HG03039 (cell line): ENCODE results near the gene SLC25A21.
"Not testable (repeated sequence)": the region's sequence is repeated elsewhere in the genome, so short reads cannot be mapped to it uniquely, and the experiment has no call there.

Experiments used
- ATAC-seq: cut with Tn5 transposase; IDR thresholded peaks from one replicate; pipeline ENCODE4 v1.9.1; 2021; ENCODE audit warnings: mild to moderate bottlenecking, moderate library complexity; ENCODE audit not compliant: unreplicated experiment

Gene SLC25A21

DNA sequence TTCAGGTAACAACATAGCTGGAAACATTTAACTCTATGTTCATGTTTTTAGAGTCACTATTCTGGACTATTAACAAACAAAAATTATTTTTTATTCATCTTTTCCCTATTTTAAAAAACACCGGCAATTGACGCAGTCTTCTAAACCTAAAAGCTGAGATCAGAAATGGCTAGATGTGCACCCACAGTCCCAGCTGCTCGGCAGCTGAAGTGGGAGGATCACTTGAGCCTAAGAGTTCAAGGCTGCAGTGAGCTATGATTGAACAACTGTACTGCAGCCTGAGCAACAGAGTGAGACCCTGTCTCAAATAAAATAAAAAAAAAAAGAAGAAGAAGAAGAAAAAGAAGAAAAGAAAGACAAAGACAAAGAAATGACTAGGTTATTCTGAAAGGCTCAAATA lies 446.3 kb downstream of the SLC25A21 start:
- no peak for ATAC-seq

DNA sequence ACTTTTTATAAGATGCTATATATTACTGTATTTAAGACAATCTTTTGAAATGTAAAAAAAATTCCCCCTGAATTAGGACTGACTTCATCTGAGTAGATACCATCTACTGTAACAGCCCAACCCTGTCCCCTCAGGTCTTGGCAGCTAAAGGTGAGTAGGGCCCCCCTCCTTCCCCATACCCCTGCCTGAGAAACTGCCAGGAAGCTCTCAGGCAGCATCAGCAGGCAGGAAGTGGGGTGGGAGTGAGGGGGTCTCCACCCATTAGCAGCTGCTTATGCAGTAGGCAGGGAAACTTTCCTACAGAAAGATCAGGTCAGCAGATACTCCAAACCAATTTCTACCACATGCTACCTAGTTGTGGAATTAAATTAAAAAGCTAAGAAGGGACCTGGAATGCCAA lies 448.2 kb downstream of the SLC25A21 start:
- ATAC-seq: no peak

DNA sequence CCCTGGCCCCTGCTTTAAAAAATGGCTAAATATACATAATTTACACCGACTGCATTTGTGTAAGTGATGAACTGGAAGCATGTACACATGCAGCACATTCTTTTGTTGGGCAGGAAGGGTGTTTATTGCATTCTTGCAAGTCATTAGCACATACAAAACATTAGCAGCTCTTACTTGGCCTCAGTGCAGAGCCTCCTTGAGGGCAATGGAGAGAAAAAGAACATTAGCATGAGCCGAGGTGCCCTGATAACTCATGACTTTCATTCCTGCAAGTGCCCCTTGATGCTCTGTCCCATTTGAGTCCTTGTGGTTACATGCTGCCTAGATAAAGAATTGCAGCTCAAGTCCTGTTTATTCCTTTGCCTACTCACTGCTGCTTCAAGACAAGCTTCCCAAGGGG lies 448.9 kb downstream of the SLC25A21 start:
- ATAC-seq: no peak

- ATAC-seq: no peak
These were observed 450.5 kb downstream of the SLC25A21 start for GRCh38 chr14:36721877-36722276.

DNA sequence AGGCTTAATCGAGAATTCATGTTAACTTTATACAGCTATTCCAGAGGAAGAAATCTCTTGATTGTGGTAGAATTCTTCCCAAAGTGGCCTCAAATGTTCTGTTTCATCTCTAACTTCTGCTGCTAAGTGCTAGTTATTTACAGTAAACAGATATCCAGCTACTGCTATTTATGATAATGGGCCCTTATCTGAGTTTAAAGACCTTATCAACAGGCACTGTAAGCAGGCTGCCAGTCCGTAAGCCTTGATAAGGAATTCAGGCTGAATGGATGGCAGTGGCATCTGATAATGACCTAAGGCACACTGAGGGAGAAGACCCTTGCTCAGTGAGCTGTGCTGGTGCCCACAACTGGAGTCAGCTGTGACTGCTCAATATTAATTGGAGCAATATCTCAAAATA lies 451.7 kb downstream of the SLC25A21 start:
- ATAC-seq: no peak

- no peak for ATAC-seq
These were observed 452.6 kb downstream of the SLC25A21 start for GRCh38 chr14:36719823-36720222.

DNA sequence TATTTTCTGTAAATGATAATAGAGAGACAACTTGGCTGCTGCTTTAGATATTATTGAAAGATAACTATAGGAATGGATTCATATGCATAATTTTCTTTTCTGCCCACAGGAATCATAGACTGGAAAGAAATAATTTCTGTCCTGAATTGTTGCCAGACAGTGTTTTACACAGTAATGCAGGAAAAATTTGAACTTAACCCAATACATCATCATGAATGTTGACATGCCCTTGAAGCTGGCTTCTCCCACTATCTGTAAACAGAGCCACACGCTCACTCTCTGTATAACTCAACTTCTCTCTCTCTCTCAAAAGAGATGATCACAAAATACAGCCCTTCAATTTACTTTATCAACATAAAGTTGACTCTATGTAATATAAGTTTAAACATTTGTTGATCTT lies 454.2 kb downstream of the SLC25A21 start:
- ATAC-seq: no peak

GRCh38 chr14:36717363-36717762 lies 455.0 kb downstream of the SLC25A21 start:
- ATAC-seq: no peak

- no peak for ATAC-seq
These were observed 455.7 kb downstream of the SLC25A21 start for GRCh38 chr14:36716614-36717184.

GRCh38 chr14:36713960-36714703 lies 458.3 kb downstream of the SLC25A21 start:
- no peak for ATAC-seq

- no peak for ATAC-seq
These were observed 464.8 kb downstream of the SLC25A21 start for GRCh38 chr14:36707570-36707969.

DNA sequence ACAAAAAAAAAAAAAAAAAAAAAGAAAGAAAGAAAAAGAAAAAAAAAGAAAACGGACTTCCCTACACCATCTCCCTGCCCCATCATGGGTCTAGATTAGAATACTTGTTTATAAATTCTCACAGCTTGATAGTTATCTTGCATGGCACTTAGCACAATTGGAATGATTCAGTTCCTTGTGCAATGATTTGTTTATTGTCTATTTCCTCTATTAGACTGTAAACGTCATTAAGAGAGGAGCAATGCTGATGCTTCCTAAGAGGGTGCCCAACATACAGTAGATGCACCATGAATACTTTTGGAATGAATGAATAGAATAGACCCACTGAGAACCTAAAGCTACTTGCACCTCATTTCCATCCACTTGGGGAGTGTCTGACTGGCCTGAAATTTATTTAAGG lies 469.9 kb downstream of the SLC25A21 start:
- no peak for ATAC-seq

DNA sequence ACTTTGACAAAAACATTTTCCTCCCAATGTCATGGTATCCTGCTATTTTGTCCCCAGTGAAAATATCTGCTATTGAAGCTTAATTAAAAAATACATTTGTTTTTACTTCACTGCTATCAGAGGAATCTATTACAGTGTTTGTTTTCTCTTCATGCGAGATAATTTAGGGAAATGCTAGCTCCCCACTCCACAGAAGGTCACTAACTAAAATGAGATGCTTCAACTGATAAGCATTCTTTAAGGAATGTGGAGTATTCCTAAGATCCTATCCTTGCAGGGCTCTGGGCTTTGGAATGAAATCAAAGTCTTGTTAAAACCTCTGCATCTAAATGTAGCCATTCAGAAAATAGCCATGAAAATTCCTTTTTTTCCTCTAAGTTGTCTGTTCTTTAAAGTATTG lies 471.3 kb downstream of the SLC25A21 start:
- no peak for ATAC-seq

- no peak for ATAC-seq
These were observed 471.8 kb downstream of the SLC25A21 start for GRCh38 chr14:36700651-36701050.

DNA sequence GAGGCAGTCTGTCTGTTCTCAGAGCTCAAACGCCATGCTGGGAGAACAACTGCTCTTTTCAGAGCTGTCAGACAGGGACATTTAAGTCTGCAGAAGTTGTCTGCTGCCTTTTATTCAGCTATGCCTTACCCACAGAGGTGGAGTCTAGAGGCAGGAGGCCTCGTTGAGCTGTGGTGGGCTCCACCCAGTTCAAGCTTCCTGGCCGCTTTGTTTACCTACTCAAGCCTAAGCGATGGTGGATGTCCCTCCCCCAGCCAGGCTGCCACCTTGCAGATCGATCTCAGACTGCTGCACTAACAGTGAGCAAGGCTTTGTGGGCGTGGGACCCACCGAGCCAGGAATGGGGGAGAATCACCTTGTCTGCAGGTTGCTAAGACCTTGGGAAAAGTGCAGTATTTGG lies 473.0 kb downstream of the SLC25A21 start:
- not testable (repeated sequence) for ATAC-seq

DNA sequence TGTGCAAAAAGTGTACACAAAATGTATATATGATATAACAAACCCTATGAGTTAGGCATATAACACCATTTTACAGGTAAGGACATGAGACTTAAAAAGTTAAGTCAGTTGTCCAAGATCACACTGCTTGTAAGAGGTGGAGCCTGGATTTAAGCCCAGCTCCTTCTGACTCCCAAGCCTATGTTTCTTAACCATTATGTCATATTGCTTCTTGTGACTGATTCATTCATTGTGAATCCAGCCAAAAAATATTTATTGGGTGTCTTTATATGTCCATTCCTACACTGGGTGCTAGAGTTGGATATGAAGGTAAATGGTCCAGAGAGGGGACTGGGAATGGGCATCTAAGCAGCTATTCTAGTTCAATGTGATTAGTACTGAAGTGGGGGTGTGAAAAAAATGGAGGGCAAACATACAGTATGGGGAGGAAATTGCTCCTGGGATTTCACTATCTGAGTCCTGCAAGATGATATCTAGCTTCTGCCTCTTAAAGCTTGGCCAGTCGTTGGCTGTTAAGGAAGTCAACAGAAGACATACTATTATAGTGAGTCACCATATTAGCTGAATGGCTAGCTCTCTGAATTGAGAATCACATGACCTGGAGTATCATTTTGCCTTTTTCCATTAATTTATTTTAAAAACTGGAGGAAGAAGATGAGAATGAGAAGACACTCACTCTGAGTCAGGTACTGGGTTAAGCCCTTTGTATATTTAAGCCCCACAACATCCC lies 481.9 kb downstream of the SLC25A21 start:
- ATAC-seq: no peak

- ATAC-seq: no peak
These were observed 487.5 kb downstream of the SLC25A21 start for GRCh38 chr14:36684946-36685345.

DNA sequence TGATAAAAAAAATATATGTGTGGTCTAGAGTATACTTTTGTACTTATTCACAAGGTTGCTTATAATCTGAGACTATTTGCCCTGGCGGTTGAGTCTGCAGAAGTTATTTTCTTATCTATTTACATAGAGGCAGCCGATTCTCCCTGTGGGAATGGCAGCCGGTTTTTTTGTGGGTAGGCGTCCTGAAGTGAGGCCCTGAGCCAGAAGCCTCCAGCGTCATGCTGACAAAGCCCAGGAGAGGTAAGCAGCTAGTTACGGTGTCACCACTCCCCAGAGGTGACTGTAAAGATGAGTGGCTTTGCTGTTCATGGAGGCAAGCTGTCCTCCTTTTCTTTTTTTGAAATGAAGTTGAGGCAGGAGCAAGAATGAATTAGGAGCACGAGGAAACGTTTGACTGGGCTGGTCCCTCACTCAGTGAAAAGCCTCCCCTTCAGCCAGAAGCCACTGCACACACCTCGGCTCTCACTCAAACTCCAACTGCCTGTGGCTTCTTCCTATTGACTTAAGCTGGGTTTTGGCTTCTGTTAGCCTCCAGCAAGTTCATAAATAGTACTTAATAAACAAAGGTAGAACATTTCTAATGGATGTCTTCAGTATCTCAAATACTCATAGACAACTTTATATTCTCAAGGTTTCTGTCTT lies 489.2 kb downstream of the SLC25A21 start:
- no peak for ATAC-seq

- ATAC-seq: no peak
These were observed 490.1 kb downstream of the SLC25A21 start for GRCh38 chr14:36682338-36682737.

DNA sequence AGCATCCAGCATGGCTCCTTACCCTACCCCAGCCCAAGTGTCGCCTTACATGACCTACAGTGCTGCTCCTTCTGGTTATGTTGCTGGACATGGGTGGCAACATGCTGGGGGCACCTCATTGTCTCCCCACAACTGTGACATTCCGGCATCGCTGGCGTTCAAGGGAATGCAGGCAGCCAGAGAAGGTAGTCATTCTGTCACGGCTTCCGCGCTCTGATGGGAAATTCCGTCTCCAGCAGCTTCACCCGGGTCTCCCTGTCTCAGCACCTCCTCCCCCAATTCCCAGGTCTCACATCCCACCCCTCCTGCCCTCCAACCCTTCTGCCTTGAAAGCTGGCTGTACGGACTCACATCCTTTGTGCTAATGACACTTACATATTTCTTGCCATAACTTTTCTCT lies 496.2 kb downstream of the SLC25A21 start:
- ATAC-seq: no peak

- ATAC-seq: no peak
These were observed 496.8 kb downstream of the SLC25A21 start for GRCh38 chr14:36675581-36675980.

DNA sequence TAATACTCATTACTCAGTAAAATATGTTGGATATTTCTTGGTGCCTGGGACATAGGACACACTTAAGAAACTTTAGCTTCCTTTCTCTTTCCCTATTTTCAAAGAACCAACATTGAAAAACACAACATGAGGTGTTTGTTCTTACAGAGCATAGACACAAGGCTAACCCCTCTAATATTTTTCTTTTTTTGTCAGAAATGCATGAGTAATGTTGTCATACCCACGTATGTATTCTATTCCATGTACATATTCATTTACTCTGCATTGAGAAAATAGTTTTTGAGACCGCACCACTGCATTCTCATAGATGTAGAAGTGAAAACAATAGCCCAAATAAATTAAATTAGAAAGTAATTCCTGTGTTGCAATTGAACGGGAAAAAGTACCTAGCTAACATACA lies 497.7 kb downstream of the SLC25A21 start:
- no peak for ATAC-seq
